Endothelial cell of umbilical vein (primary cell): ENCODE data around the gene PHACTR1. TPM values are rescaled to one million over a fixed set of nuclear protein-coding genes. Genes with fewer than 3 reads are reported as not detected.

Experiments
- BruUV-seq: library from RNA; stranded (reverse); fragments of 400-500 nt; replicated peaks from 2 replicates; lab custom pipeline; 2021; lab: Mats Ljungman, UMichigan
- CTCF ChIA-PET: fragments of 300-600, 350-600 bp; sonication (Branson Sonifier 250); formaldehyde crosslinking; loops from one replicate; lab custom pipeline; 2021; ENCODE audit warnings: antibody characterized with exemption, inconsistent platforms; lab: Charles Lee
- POLR2A ChIA-PET: fragments of 300-600, 350-600 bp; sonication (Branson Sonifier 250); formaldehyde crosslinking; loops from one replicate; lab custom pipeline; 2021; ENCODE audit warnings: antibody characterized with exemption, inconsistent platforms; lab: Charles Lee
- DNase-seq: peaks from one replicate; pipeline ENCODE4 v3.0.0-alpha.2; 2011; ENCODE audit warnings: low read depth, low spot score
- FAIRE-seq: peaks from 2 replicates; lab custom pipeline; 2011; peaks lifted over from hg19 to GRCh38; lab: Jason Lieb, UNC
- H2AFZ ChIP-seq: 2 replicates; pipeline ENCODE4 v1.6.0; 2012; ENCODE audit warnings: low read depth, low read length, control low read depth, inconsistent platforms
- H3K27ac ChIP-seq: 2 replicates; pipeline ENCODE4 v1.5.1; 2011; ENCODE audit warnings: low read depth, mild to moderate bottlenecking, control low read depth, low read length, moderate library complexity; ENCODE audit not compliant: insufficient read depth
- H3K27me3 ChIP-seq, 2 experiments: 2 replicates each; pipeline versions ENCODE4 v1.6.0 to v1.6.1; 2011; ENCODE audit warnings: low read length in 2 of 2, mixed read lengths in 1 of 2; ENCODE audit not compliant: control insufficient read depth in 2 of 2, insufficient read depth in 2 of 2
- H3K36me3 ChIP-seq, 2 experiments: 2 replicates in 1 of 2; 3 replicates in 1 of 2; pipeline ENCODE4 v1.5.1; 2011; ENCODE audit warnings: low read length in 2 of 2, mild to moderate bottlenecking in 1 of 2, moderate library complexity in 1 of 2; ENCODE audit not compliant: control insufficient read depth in 2 of 2, insufficient read depth in 2 of 2; ENCODE audit errors: extremely low read depth in 1 of 2
- H3K4me1 ChIP-seq: 3 replicates; pipeline ENCODE4 v1.5.1; 2011; ENCODE audit warnings: mild to moderate bottlenecking, low read length; ENCODE audit not compliant: control insufficient read depth, insufficient read depth; ENCODE audit errors: extremely low read depth
- H3K4me2 ChIP-seq: 2 replicates; pipeline ENCODE4 v1.6.1; 2011; ENCODE audit warnings: low read length, control low read depth, mixed read lengths; ENCODE audit not compliant: insufficient read depth
- H3K4me3 ChIP-seq, 3 experiments: fragments of 200-600 bp in 1 of 3; sonication (generic), shearing (Covaris generic) in 1 of 3; replicated peaks in 1 of 3; 2 replicates each; pipeline ENCODE4 v1.5.1; 2011 to 2016; ENCODE audit warnings: control low read depth in 3 of 3, low read length in 3 of 3, mild to moderate bottlenecking in 2 of 3, inconsistent platforms in 1 of 3, low read depth in 1 of 3, moderate library complexity in 1 of 3; ENCODE audit not compliant: insufficient read depth in 1 of 3
- H3K79me2 ChIP-seq: 2 replicates; pipeline ENCODE4 v1.6.0; 2012; ENCODE audit warnings: low read length, inconsistent platforms; ENCODE audit not compliant: control insufficient read depth, insufficient read depth
- H3K9ac ChIP-seq: replicated peaks from 2 replicates; pipeline ENCODE3; 2011; ENCODE audit warnings: low read length, control low read depth; ENCODE audit not compliant: insufficient read depth; ENCODE audit errors: extremely low read depth
- H3K9me1 ChIP-seq: replicated peaks from 3 replicates; pipeline ENCODE4 v1.6.0; 2011; ENCODE audit warnings: mild to moderate bottlenecking, low read length; ENCODE audit not compliant: control insufficient read depth, insufficient read depth; ENCODE audit errors: extremely low read depth
- H3K9me3 ChIP-seq: replicated peaks from 2 replicates; pipeline ENCODE4 v1.5.1; 2012; ENCODE audit warnings: low read length, inconsistent platforms; ENCODE audit not compliant: control insufficient read depth, insufficient read depth
- H4K20me1 ChIP-seq: replicated peaks from 2 replicates; pipeline ENCODE3; 2011; ENCODE audit warnings: mild to moderate bottlenecking, low read length; ENCODE audit not compliant: control insufficient read depth, insufficient read depth; ENCODE audit errors: extremely low read depth
- FOS ChIP-seq: IDR thresholded peaks from 2 replicates; pipeline ENCODE4 v1.6.1; 2011; ENCODE audit warnings: mild to moderate bottlenecking, low read length, moderate library complexity, borderline replicate concordance; ENCODE audit not compliant: insufficient read depth
- MAX ChIP-seq: IDR thresholded peaks from 2 replicates; pipeline ENCODE4 v1.6.1; 2011; ENCODE audit not compliant: insufficient read depth, insufficient read length
- MYC ChIP-seq: IDR thresholded peaks from one replicate; pipeline ENCODE4 v1.6.1; 2011; ENCODE audit warnings: mild to moderate bottlenecking, low read depth, low read length
- POLR2A ChIP-seq: IDR thresholded peaks from 2 replicates; pipeline ENCODE4 v1.6.1; 2012; ENCODE audit warnings: low read depth, mild to moderate bottlenecking, control low read depth, low read length
- POLR2AphosphoS5 ChIP-seq: IDR thresholded peaks from 2 replicates; pipeline ENCODE4 v1.6.1; 2012; ENCODE audit warnings: low read depth, mild to moderate bottlenecking, control low read depth, low read length, moderate library complexity; ENCODE audit not compliant: insufficient read depth
- dilution Hi-C: fragments of 300-500 bp; cut with MboI; formaldehyde crosslinking; loops from one replicate; pipeline ENCODE4 v1.15.0; 2019; ENCODE audit warnings: low sequenced_read_pairs; ENCODE audit not compliant: extremely low pct_ligation_motif_present
- intact Hi-C: fragments of 100-400 bp; cut with micrococcal nuclease; formaldehyde crosslinking; loops from one replicate; pipeline ENCODE4 v1.10.0; 2022
- polyA plus RNA-seq, 4 experiments: library from polyadenylated mRNA; depleted of rRNA in 3 of 4; stranded (reverse) in 3 of 4; unstranded in 1 of 4; fragments of >200 nt; gene quantifications; 2 replicates each; pipeline versions ENCODE4 v1.2.1 to v1.2.3, GENCODE V29; 2011 to 2012; ENCODE audit warnings: missing spikeins in 1 of 4
- total RNA-seq: library from RNA; stranded (reverse); gene quantifications from 2 replicates; pipeline ENCODE4 v1.2.3, GENCODE V29; 2021
- TF ChIP-seq, protein P1 (sequence below), 2 donors: IDR thresholded peaks; 1 replicate in 1 of 2; 2 replicates in 1 of 2; pipeline ENCODE4 v1.5.1; 2011; ENCODE audit warnings: low read length in 2 of 2, mild to moderate bottlenecking in 2 of 2, moderate library complexity in 2 of 2, control low read depth in 1 of 2, inconsistent platforms in 1 of 2, low read depth in 1 of 2; ENCODE audit not compliant: insufficient read depth in 1 of 2; ENCODE audit errors: extremely low read depth in 1 of 2

The PHACTR1 gene
- total and polyA plus RNA-seq, 2 donors (not counting 3 experiments of a cell fraction or from before 2014, with no cell fraction given), result 2.4 to 23.2 TPM

DNA sequence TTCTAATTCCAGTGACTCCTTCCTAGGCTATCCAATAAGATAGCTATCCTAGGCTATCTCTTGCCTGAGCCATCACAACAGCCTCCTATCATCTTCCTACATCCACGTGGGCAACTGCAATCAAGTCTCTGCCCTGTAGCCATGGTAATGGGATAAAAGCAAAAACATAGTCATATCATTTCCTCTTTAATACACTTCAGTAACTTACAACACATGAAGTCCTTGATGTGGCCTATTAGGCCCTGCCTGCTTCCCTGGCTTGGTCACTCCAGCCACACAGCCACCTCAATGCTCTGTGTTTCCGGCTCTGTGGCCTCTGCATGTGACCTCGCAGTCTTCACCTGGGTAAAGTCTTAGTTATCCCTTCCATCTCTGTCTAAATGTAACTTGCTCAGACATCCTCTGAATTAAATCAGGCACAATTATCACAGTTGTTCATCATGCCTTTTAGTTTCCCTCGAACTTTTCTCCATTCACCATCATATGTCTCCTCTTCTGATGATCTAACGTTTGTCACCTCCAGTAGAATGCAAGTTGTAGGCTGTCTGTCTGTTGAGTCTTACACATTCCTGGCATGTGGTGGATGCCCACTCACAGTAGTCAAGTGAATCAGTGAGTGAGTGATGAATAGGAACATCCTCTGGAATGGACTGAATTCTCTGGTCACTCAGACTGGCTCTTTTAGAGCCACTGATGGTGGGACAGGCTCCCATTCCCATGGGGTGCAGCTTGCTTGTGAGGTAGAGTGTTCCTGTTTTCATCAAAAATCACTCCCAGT, 382.4 kb downstream of the PHACTR1 start:
- no peak overlapping the region for H3K27ac ChIP-seq
- H3K36me3 ChIP-seq, result no peaks in the 10 kb centered on the region
- no peak overlapping the region for H3K4me2 ChIP-seq
- no peaks in the 10 kb centered on the region for H3K27me3 ChIP-seq
- FAIRE-seq, result no peak
- no peak overlapping the region for H2AFZ ChIP-seq
- intact Hi-C loops (no loop called here), dilution Hi-C loops (no loop called here)
- H4K20me1 ChIP-seq, result no peaks in the 10 kb centered on the region
- H3K9me1 ChIP-seq, result no peaks in the 10 kb centered on the region
- H3K4me1 ChIP-seq, result no peaks in the 10 kb centered on the region
- no peak for DNase-seq
- H3K4me3 ChIP-seq, result no peak overlapping the region
- no peaks in the 10 kb centered on the region for H3K79me2 ChIP-seq
- H3K9ac ChIP-seq, result no peak overlapping the region
- TF ChIP-seq FOS (no peak), MYC (no peak), POLR2A (no peak), POLR2AphosphoS5 (no peak), MAX (no peak)
- TF ChIP-seq, protein P1, sequence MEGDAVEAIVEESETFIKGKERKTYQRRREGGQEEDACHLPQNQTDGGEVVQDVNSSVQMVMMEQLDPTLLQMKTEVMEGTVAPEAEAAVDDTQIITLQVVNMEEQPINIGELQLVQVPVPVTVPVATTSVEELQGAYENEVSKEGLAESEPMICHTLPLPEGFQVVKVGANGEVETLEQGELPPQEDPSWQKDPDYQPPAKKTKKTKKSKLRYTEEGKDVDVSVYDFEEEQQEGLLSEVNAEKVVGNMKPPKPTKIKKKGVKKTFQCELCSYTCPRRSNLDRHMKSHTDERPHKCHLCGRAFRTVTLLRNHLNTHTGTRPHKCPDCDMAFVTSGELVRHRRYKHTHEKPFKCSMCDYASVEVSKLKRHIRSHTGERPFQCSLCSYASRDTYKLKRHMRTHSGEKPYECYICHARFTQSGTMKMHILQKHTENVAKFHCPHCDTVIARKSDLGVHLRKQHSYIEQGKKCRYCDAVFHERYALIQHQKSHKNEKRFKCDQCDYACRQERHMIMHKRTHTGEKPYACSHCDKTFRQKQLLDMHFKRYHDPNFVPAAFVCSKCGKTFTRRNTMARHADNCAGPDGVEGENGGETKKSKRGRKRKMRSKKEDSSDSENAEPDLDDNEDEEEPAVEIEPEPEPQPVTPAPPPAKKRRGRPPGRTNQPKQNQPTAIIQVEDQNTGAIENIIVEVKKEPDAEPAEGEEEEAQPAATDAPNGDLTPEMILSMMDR (IDR thresholded peaks at IDR 0.05; ENCODE audit: extremely low read depth in 1 of 2, insufficient read depth in 1 of 2, low read depth in 1 of 2, low read length in 2 of 2), result no peak
- no TSS peak for BruUV-seq
- CTCF ChIA-PET, result interaction anchor here (1.1 kb wide), 2 partner anchors 11 kb away, joined by 3 to 4 read pairs; no protein-coding TSS in a partner anchor
- POLR2A ChIA-PET, result no interaction called here
- no peaks in the 10 kb centered on the region for H3K9me3 ChIP-seq
